Activated CD8-positive, alpha-beta memory T cell treated with anti-CD3 and anti-CD28 coated beads, Interleukin-2, amount 50 U/mL, for 24 hours (primary cell): ENCODE data around the gene POLRMT.
A peak's percentile ranks its signal among the peaks of the same experiment; 100 is the strongest.

ENCODE experiments used
- DNase-seq: peaks from one replicate; pipeline ENCODE4 v3.0.0-alpha.2; 2020; ENCODE audit errors: extremely low read depth

The POLRMT gene

GRCh38 chr19:662962-663681, 29.8 kb upstream of the POLRMT start, which contains the start of gene RNF126:
TSS of gene RNF126 (minus strand) at chr19:663214. CDS start at chr19:663121, 93 bp downstream.
- DNase-seq, result peak; percentile 88

GRCh38 chr19:662207-662961, 29.0 kb upstream of the POLRMT start:
- DNase-seq, result no peak

GRCh38 chr19:661427-662196, 28.3 kb upstream of the POLRMT start:
- no peak for DNase-seq

- no peak for DNase-seq
Measured at GRCh38 chr19:660793-661426, 27.6 kb upstream of the POLRMT start.

GRCh38 chr19:658916-659839, 25.8 kb upstream of the POLRMT start:
- DNase-seq, result no peak

- DNase-seq, result no peak
Measured at GRCh38 chr19:658059-658839, 24.9 kb upstream of the POLRMT start.

GRCh38 chr19:657611-658010, 24.3 kb upstream of the POLRMT start:
- DNase-seq, result no peak

GRCh38 chr19:656751-657559, 23.6 kb upstream of the POLRMT start:
- DNase-seq, result no peak

- DNase-seq, result no peak
Measured at GRCh38 chr19:655691-656090, 22.4 kb upstream of the POLRMT start.

GRCh38 chr19:653425-653824, 20.1 kb upstream of the POLRMT start:
- no peak for DNase-seq

- no peak for DNase-seq
Measured at GRCh38 chr19:652467-653389, 19.4 kb upstream of the POLRMT start.

- DNase-seq, result no peak
Measured at GRCh38 chr19:651991-652390, 18.7 kb upstream of the POLRMT start.

- no peak for DNase-seq
Measured at GRCh38 chr19:651114-651818, 17.9 kb upstream of the POLRMT start.

- no peak for DNase-seq
Measured at GRCh38 chr19:650121-650520, 16.8 kb upstream of the POLRMT start.

GRCh38 chr19:648904-649801, 15.8 kb upstream of the POLRMT start:
- DNase-seq, result no peak

- no peak for DNase-seq
Measured at GRCh38 chr19:648305-648704, 15.0 kb upstream of the POLRMT start.
